ENCODE data around the gene ZIC5.
"Not testable (repeated sequence)": the region's sequence is repeated elsewhere in the genome, so short reads cannot be mapped to it uniquely, and the experiment has no call there.

ZIC5 gene

GRCh38 chr13:99959540-99960230 is 11.9 kb downstream of the ZIC5 start:
- DNase-seq, result no peak

- no peak for DNase-seq
Measured at GRCh38 chr13:99959127-99959539, 12.4 kb downstream of the ZIC5 start.

GRCh38 chr13:99958406-99959126 is 13.0 kb downstream of the ZIC5 start:
- no peak for DNase-seq

GRCh38 chr13:99956473-99957349 is 14.9 kb downstream of the ZIC5 start:
- DNase-seq, result no peak

- no peak for DNase-seq
Measured at GRCh38 chr13:99955747-99956472, 15.7 kb downstream of the ZIC5 start.

GRCh38 chr13:99955107-99955746 is 16.3 kb downstream of the ZIC5 start:
- no peak for DNase-seq

- no peak for DNase-seq
Measured at GRCh38 chr13:99953138-99953755, 18.3 kb downstream of the ZIC5 start.

GRCh38 chr13:99951666-99952065 is 19.9 kb downstream of the ZIC5 start:
- not testable (repeated sequence) for DNase-seq

GRCh38 chr13:99949679-99950413 is 21.7 kb downstream of the ZIC5 start:
- no peak for DNase-seq

GRCh38 chr13:99948907-99949678 is 22.5 kb downstream of the ZIC5 start:
- DNase-seq, result no peak

GRCh38 chr13:99948411-99948810 is 23.2 kb downstream of the ZIC5 start:
- no peak for DNase-seq

- no peak for DNase-seq
Measured at GRCh38 chr13:99947666-99948065, 23.9 kb downstream of the ZIC5 start.

- DNase-seq, result not testable (repeated sequence)
Measured at GRCh38 chr13:99945515-99945914, 26.1 kb downstream of the ZIC5 start.

GRCh38 chr13:99944606-99945005 is 27.0 kb downstream of the ZIC5 start:
- DNase-seq, result no peak

- DNase-seq, result no peak
Measured at GRCh38 chr13:99944102-99944501, 27.5 kb downstream of the ZIC5 start.

GRCh38 chr13:99941911-99942310 is 29.7 kb downstream of the ZIC5 start:
- no peak for DNase-seq

GRCh38 chr13:99941086-99941485 is 30.5 kb downstream of the ZIC5 start:
- no peak for DNase-seq

- no peak for DNase-seq
Measured at GRCh38 chr13:99938635-99939034, 32.9 kb downstream of the ZIC5 start.

GRCh38 chr13:99935772-99936171 is 35.8 kb downstream of the ZIC5 start:
- DNase-seq, result no peak

GRCh38 chr13:99932912-99933311 is 38.7 kb downstream of the ZIC5 start:
- no peak for DNase-seq

Measured in activated CD4-positive, alpha-beta T cell treated with anti-CD3 and anti-CD28 coated beads, Interleukin-2, Interleukin-6, amounts not matched to agents 100 ng/mL and 50 ng/mL, durations not matched to agents 16 hours and 8 hours (primary cell).